ENCODE data around the gene MBD1.
"Not testable (repeated sequence)": the region's sequence is repeated elsewhere in the genome, so short reads cannot be mapped to it uniquely, and the experiment has no call there.

The MBD1 gene

GRCh38 chr18:50273203-50274043 is 7.9 kb downstream of the MBD1 start:
- no peaks in the 10 kb centered on the region for H3K27me3 Mint-ChIP-seq
- H3K4me1 Mint-ChIP-seq, result peaks cover 10% of the 10 kb centered on the region
- peaks cover 63% of the 10 kb centered on the region for H3K36me3 Mint-ChIP-seq
- no peaks in the 10 kb centered on the region for H3K9me3 Mint-ChIP-seq
- H3K27ac Mint-ChIP-seq, result no peak overlapping the region
- no peak for DNase-seq
- CTCF ChIA-PET, result interaction anchor here (0.9 kb wide), 1 partner anchor 84 kb away, joined by 3 read pairs; no protein-coding TSS in a partner anchor
- H3K4me3 Mint-ChIP-seq, result no peak overlapping the region

DNA sequence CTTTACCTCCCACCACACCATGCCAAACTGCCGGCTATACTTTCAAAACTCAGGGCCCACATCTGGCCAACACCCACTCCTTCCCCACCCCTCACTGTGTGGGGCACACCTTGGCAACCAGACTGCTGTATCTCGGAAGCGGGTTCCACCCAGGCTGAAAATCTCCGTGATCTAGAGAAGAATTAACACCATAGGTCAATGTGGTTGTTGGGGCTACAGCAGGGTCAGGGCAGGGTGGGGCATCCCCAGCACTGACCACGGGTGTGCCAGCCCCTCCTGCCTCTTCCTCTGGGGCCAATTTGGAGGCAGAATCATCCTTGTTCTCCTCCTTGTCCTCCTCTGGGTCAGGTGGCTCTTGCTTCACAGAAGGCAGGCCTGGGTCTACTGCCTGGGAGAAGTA is 8.8 kb downstream of the MBD1 start:
- CTCF ChIA-PET, result interaction anchor here (0.9 kb wide), 1 partner anchor 84 kb away, joined by 3 read pairs; no protein-coding TSS in a partner anchor
- no peak overlapping the region for H3K4me3 Mint-ChIP-seq
- H3K27me3 Mint-ChIP-seq, result no peaks in the 10 kb centered on the region
- H3K9me3 Mint-ChIP-seq, result no peaks in the 10 kb centered on the region
- DNase-seq, result no peak
- peaks cover 60% of the 10 kb centered on the region for H3K36me3 Mint-ChIP-seq
- H3K4me1 Mint-ChIP-seq, result peaks cover 12% of the 10 kb centered on the region
- no peak overlapping the region for H3K27ac Mint-ChIP-seq

DNA sequence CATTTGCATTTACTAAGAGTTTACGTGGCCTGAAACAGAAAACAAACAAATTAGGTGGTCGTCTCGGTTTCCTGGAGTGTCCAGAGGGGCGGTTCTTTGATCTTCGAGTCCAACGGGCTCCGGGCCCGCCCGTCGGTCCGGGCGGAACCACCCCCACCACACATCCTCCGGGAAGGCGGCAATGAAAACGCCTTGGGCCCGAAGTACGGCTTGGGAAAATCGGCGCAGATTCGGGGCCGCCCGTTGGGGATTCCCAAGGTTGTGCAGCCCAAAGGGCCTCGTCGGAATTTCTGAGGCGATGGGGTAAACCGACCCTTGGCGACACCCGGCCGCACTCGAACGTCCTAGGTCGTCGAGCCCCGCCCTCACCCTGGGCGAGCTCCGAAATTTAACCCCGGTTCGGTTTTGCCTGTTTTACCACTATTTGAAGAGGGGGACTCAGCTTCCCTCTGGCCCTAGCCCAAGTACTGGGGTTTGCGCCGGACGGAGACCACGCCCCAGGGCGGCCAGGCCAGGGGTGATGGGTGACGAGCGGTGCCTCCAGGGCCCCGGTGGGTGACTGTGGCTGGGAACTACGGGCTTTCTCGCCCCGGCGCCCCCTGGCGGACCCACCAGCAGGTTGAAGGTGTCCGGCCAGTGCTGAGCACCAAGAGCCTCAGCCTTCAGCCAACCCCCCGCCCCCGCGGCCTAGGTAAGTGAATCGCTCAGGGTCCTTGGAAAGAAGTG is 13.1 kb downstream of the MBD1 start:
- peak; percentile 84 for DNase-seq
- Mint-ChIP-seq H3K27me3 (no peaks in the 10 kb centered on the region), H3K9me3 (no peaks in the 10 kb centered on the region), H3K4me3 (peak overlapping the region; percentile 66), H3K27ac (no peak overlapping the region), H3K4me1 (peaks cover 29% of the 10 kb centered on the region), H3K36me3 (peaks cover 32% of the 10 kb centered on the region)
- CTCF ChIA-PET, result interaction anchor here (0.7 to 3.1 kb wide), 8 partner anchors 11 to 161 kb away, joined by 3 to 15 read pairs (median 8); partner anchors contain the start of gene MBD1

DNA sequence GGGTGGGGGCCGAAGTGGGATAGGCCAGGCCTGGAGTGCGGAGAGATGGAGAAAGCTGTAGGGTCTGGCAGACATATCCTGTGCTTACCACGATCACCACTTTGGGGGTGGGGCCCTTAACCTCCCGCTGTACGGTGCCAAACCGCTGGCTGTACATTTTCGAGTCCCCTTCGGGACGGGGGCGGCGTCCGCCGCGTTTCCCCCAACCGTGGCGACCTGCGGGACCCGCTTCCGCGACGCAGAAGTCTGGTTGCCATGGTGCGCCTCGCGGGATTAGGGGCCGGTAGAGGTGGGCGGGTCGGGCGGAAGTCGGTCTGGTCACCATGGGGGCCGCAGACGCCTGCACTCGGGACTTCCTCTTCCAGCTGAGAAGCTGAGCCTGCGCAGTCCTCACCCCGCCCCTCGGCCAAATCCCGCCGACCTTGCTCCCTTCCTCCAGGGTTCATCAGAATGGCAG is 15.0 kb downstream of the MBD1 start, which contains the start of gene CFAP53:
Gene CFAP53, minus strand, starts transcription at position 248 of the 457 bp plus-strand sequence. Its CDS starts 91 bp downstream, at position 157.
- peak within 1 kb of the TSS; percentile 20 for H3K27ac Mint-ChIP-seq
- peak; percentile 92 for DNase-seq
- peaks cover 4% of the 10 kb centered on the region for H3K27me3 Mint-ChIP-seq
- CTCF ChIA-PET, result interaction anchor here (0.7 to 3.1 kb wide), 3 partner anchors 16 to 91 kb away, joined by 3 to 15 read pairs (median 10); partner anchors contain the start of gene MBD1
- peaks cover 18% of the 10 kb centered on the region for H3K36me3 Mint-ChIP-seq
- no peaks in the 10 kb centered on the region for H3K9me3 Mint-ChIP-seq
- peaks cover 29% of the 10 kb centered on the region for H3K4me1 Mint-ChIP-seq
- H3K4me3 Mint-ChIP-seq, result peak within 1 kb of the TSS; percentile 77

- Mint-ChIP-seq H3K4me3 (no peak overlapping the region), H3K27me3 (peaks cover 4% of the 10 kb centered on the region), H3K27ac (no peak overlapping the region), H3K36me3 (peaks cover 2% of the 10 kb centered on the region), H3K4me1 (peaks cover 19% of the 10 kb centered on the region), H3K9me3 (no peaks in the 10 kb centered on the region)
- DNase-seq, result no peak
- CTCF ChIA-PET, result no interaction called here
Measured at GRCh38 chr18:50262977-50263376, 18.3 kb downstream of the MBD1 start.

DNA sequence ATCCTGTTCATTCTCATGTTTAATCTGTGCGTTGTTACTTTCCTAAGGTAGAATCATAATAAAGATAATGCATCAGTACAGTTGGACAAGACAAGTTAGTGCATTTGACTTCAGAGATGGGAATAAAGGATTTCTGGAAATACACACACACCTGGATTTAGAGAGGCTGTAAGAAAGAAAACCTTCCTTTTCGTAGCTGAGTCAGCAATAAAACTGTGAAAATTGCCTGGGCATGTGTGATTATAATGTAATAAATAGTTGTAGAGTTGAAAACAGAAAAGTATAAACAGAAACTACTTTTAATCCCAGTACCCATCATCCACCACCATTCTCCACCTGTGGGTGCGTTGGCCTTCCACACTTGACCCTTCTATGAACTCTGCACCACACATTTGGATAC is 30.4 kb downstream of the MBD1 start:
- H3K27ac Mint-ChIP-seq, result no peak overlapping the region
- H3K27me3 Mint-ChIP-seq, result no peaks in the 10 kb centered on the region
- no peaks in the 10 kb centered on the region for H3K9me3 Mint-ChIP-seq
- CTCF ChIA-PET, result no interaction called here
- H3K4me3 Mint-ChIP-seq, result no peak overlapping the region
- H3K36me3 Mint-ChIP-seq, result no peaks in the 10 kb centered on the region
- no peak for DNase-seq
- H3K4me1 Mint-ChIP-seq, result peaks cover 2% of the 10 kb centered on the region

- CTCF ChIA-PET, result no interaction called here
- no peak for DNase-seq
- H3K4me3 Mint-ChIP-seq, result no peak overlapping the region
- H3K9me3 Mint-ChIP-seq, result no peaks in the 10 kb centered on the region
- no peaks in the 10 kb centered on the region for H3K36me3 Mint-ChIP-seq
- no peak overlapping the region for H3K27ac Mint-ChIP-seq
- H3K4me1 Mint-ChIP-seq, result peaks cover 2% of the 10 kb centered on the region
- H3K27me3 Mint-ChIP-seq, result no peaks in the 10 kb centered on the region
Measured at GRCh38 chr18:50249576-50249975, 31.7 kb downstream of the MBD1 start.

DNA sequence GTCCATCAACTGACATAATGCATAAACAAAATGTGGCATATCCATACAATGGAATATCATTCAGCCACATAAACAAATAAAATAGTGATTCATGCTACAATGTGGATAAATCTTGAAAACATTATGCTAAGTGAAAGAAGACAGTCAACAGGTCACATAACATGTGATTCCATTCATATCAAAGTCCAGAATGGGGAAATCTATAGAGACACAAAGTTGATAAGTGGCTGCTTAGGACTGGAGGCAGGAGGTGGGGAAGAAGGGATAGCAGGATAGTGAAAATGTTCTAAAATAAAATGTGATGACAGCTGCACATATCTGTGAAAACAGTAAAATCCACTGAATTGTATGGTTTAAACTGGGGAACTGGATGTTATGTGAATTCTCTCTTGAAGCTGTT is 33.8 kb downstream of the MBD1 start:
- no peak for DNase-seq
- H3K4me1 Mint-ChIP-seq, result peaks cover 2% of the 10 kb centered on the region
- no peaks in the 10 kb centered on the region for H3K27me3 Mint-ChIP-seq
- no peak overlapping the region for H3K27ac Mint-ChIP-seq
- H3K9me3 Mint-ChIP-seq, result peaks cover under 1% of the 10 kb centered on the region
- H3K4me3 Mint-ChIP-seq, result no peak overlapping the region
- CTCF ChIA-PET, result no interaction called here
- H3K36me3 Mint-ChIP-seq, result no peaks in the 10 kb centered on the region

GRCh38 chr18:50241768-50242167 is 39.6 kb downstream of the MBD1 start:
- H3K27ac Mint-ChIP-seq, H3K4me3 Mint-ChIP-seq, H3K4me1 Mint-ChIP-seq, DNase-seq, H3K27me3 Mint-ChIP-seq, H3K36me3 Mint-ChIP-seq: not testable (repeated sequence)
- CTCF ChIA-PET, result interaction anchor here (1.6 kb wide), 1 partner anchor 23 kb away, joined by 6 read pairs; no protein-coding TSS in a partner anchor
- peaks cover 12% of the 10 kb centered on the region for H3K9me3 Mint-ChIP-seq

- H3K36me3 Mint-ChIP-seq, result no peaks in the 10 kb centered on the region
- peaks cover 6% of the 10 kb centered on the region for H3K4me1 Mint-ChIP-seq
- CTCF ChIA-PET, result no interaction called here
- H3K4me3 Mint-ChIP-seq, result no peak overlapping the region
- no peak for DNase-seq
- H3K27ac Mint-ChIP-seq, result no peak overlapping the region
- peaks cover 12% of the 10 kb centered on the region for H3K9me3 Mint-ChIP-seq
- H3K27me3 Mint-ChIP-seq, result no peaks in the 10 kb centered on the region
Measured at GRCh38 chr18:50240080-50240563, 41.2 kb downstream of the MBD1 start.

GRCh38 chr18:50232419-50232818 is 48.9 kb downstream of the MBD1 start:
- CTCF ChIA-PET, result no interaction called here
- H3K9me3 Mint-ChIP-seq, result no peaks in the 10 kb centered on the region
- no peak overlapping the region for H3K27ac Mint-ChIP-seq
- no peaks in the 10 kb centered on the region for H3K4me1 Mint-ChIP-seq
- no peak for DNase-seq
- no peaks in the 10 kb centered on the region for H3K36me3 Mint-ChIP-seq
- peaks cover 16% of the 10 kb centered on the region for H3K27me3 Mint-ChIP-seq
- H3K4me3 Mint-ChIP-seq, result no peak overlapping the region

DNA sequence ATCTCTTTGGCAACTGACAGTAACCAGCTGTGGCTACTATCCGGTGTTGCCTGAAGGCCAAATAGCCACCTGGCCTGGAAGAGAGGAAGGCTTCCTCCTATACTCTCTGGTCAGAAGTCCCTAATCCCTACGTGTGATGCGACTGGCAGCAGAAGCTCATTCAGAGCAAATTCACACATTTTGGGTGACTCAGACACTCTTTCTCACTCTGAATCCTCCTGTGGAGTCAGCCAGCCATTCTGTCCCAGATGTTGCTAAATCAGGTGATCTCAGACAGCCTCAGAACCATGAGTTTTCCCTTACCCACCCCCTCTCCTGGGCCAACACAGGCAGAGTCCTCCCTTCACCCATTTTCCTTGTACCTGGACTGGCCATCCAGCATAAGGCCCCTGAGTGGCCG is 49.7 kb downstream of the MBD1 start:
- CTCF ChIA-PET, result no interaction called here

GRCh38 chr18:50220249-50220648 is 61.1 kb downstream of the MBD1 start:
- not testable (repeated sequence) for DNase-seq, H3K27me3 Mint-ChIP-seq, H3K9me3 Mint-ChIP-seq, H3K4me1 Mint-ChIP-seq, H3K27ac Mint-ChIP-seq, H3K36me3 Mint-ChIP-seq, H3K4me3 Mint-ChIP-seq
- CTCF ChIA-PET, result interaction anchor here (2.5 to 4.7 kb wide), 2 partner anchors 22 to 136 kb away, joined by 6 to 111 read pairs; no protein-coding TSS in a partner anchor

More for the DNA sequence above, 49.7 kb downstream of the MBD1 start:
- Mint-ChIP-seq H3K4me1 (no peaks in the 10 kb centered on the region), H3K4me3 (no peak overlapping the region), H3K27me3 (peaks cover 16% of the 10 kb centered on the region), H3K9me3 (no peaks in the 10 kb centered on the region), H3K27ac (no peak overlapping the region), H3K36me3 (no peaks in the 10 kb centered on the region)
- no peak for DNase-seq
